Stomach (tissue), 9 donors: ENCODE data around the gene FBXL20. TPM values are rescaled to one million over a fixed set of nuclear protein-coding genes. Genes with fewer than 3 reads are reported as not detected.

ENCODE experiments used
- DNase-seq, 2 donors: peaks; one replicate each; pipeline versions ENCODE4 v3.0.0 to v3.0.0-alpha.2; 2013 to 2019
- H3K27ac ChIP-seq, 5 donors: fragments of 200-600 bp in 4 of 5; sonication (generic) in 4 of 5; one replicate each; pipeline ENCODE4 v1.5.1; 2013 to 2019; ENCODE audit warnings: mild to moderate bottlenecking in 1 of 5, moderate library complexity in 1 of 5
- H3K27me3 ChIP-seq, 3 donors: fragments of 200-600 bp; sonication (generic); one replicate each; pipeline ENCODE4 v1.5.1; 2017 to 2019; ENCODE audit warnings: mixed run types in 1 of 3
- H3K36me3 ChIP-seq, 4 donors: fragments of 200-600 bp; sonication (generic); 1 replicate in 3 of 4; 2 replicates in 1 of 4; pipeline ENCODE4 v1.5.1; 2016 to 2019
- H3K4me1 ChIP-seq, 4 donors: fragments of 200-600 bp; sonication (generic); one replicate each; pipeline ENCODE4 v1.5.1; 2016 to 2019
- H3K4me3 ChIP-seq, 4 donors: fragments of 200-600 bp; sonication (generic) in 3 of 4; one replicate each; pipeline ENCODE4 v1.5.1; 2016 to 2019; ENCODE audit warnings: mild to moderate bottlenecking in 1 of 4
- H3K9me3 ChIP-seq, 4 donors: fragments of 200-600 bp; sonication (generic); one replicate each; pipeline ENCODE4 v1.5.1; 2016 to 2019
- EP300 ChIP-seq: sonication (generic); formaldehyde crosslinking; IDR thresholded peaks from one replicate; pipeline ENCODE4 v1.6.1; 2017; ENCODE audit warnings: antibody characterized with exemption
- POLR2A ChIP-seq, 4 donors: fragments of 450-650 bp; IDR thresholded peaks; one replicate each; pipeline ENCODE4 v1.6.1; 2016; ENCODE audit warnings: antibody characterized with exemption in 4 of 4, control low read depth in 2 of 4, mild to moderate bottlenecking in 1 of 4, moderate library complexity in 1 of 4
- POLR2AphosphoS5 ChIP-seq, 3 donors: sonication (generic); formaldehyde crosslinking; IDR thresholded peaks; one replicate each; pipeline ENCODE4 v1.6.1; 2016; ENCODE audit warnings: antibody characterized with exemption in 3 of 3
- WGBS, 5 donors: extraction: QIAGEN DNeasy Blood & Tissue Kit in 3 of 5; methylation state at CpG; one replicate each; pipeline versions ENCODE4 v1.1.5 to v1.1.7; 2013 to 2018; 5-methylcytosine and 5-hydroxymethylcytosine counted together
- intact Hi-C: fragments of 100-400 bp; cut with DNase I; formaldehyde crosslinking; loops from one replicate; pipeline ENCODE4 v1.15.1; 2023; ENCODE audit warnings: low total_unique reads
- polyA plus RNA-seq, 3 donors: library from polyadenylated mRNA; stranded (reverse); fragments of 200-250 nt; gene quantifications; one replicate each; pipeline ENCODE4 v1.2.3, GENCODE V29; 2013
- total RNA-seq, 5 donors: library from RNA; depleted of rRNA; stranded (reverse); fragments of >200 nt; gene quantifications; one replicate each; pipeline versions ENCODE4 v1.1.0 to v1.2.3, GENCODE V29; 2014 to 2016
- TF ChIP-seq, protein P1 (sequence below), 7 experiments: fragments of 450-650 bp in 4 of 7; fragments of 200-600 bp in 3 of 7; sonication (generic) in 3 of 7; IDR thresholded peaks; one replicate each; pipeline ENCODE4 v1.5.1; 2016 to 2019; ENCODE audit warnings: antibody characterized with exemption in 7 of 7, control low read depth in 2 of 7, mild to moderate bottlenecking in 1 of 7
- donor health status: healthy with polysubstance abuse.
- donor health status: Bipolar disorder and iron deficiency.
- donor health status: healthy.

FBXL20 gene
- total and polyA plus RNA-seq, 8 donors = 1.5 to 18.4 (median 8.0) TPM

DNA sequence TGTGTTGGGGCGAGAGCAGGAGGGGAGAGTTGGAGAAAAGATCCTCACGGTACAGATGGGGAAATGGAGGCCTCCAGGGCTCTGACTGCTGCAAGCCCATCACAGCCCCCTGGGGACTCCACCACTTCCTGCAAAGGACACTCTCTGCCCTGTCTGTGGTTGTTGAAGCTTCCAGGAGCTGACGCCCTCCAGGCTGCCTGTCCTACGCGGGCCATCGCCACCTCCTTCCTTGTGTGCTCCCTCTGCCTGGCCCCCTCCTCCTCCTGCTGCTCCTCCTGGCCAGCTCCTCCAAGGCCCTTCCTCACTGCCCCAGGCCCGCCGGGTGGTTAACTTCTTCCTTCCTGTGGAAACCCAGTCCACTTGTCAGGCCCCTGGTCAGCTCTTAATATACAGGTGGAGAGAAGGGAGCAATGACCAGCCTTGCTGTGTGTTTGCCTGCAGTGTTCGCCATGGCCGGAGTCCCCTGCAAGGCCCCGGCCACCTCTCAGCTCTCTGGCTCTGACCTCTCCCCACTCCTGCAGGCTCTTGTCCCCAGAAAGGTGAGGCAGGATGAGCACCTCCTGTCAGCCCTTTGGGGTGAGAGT, 157.3 kb downstream of the FBXL20 start:
- Histone ChIP-seq H3K36me3 (no peaks in the 10 kb centered on the region), H3K27ac (no peak overlapping the region), H3K4me3 (no peak overlapping the region), H3K27me3 (peaks cover 0 to 44% (median 5%) of the 10 kb centered on the region in 3 donors), H3K4me1 (peaks cover 0 to 14% (median 4%) of the 10 kb centered on the region in 4 donors), H3K9me3 (no peaks in the 10 kb centered on the region)
- DNase-seq = peak in 1 of 2 donors; percentile 34
- TF ChIP-seq EP300 (no peak), POLR2AphosphoS5 (IDR thresholded peaks at IDR 0.05) (no peak), POLR2A (IDR thresholded peaks at IDR 0.05) (no peak)
- TF ChIP-seq, protein P1, sequence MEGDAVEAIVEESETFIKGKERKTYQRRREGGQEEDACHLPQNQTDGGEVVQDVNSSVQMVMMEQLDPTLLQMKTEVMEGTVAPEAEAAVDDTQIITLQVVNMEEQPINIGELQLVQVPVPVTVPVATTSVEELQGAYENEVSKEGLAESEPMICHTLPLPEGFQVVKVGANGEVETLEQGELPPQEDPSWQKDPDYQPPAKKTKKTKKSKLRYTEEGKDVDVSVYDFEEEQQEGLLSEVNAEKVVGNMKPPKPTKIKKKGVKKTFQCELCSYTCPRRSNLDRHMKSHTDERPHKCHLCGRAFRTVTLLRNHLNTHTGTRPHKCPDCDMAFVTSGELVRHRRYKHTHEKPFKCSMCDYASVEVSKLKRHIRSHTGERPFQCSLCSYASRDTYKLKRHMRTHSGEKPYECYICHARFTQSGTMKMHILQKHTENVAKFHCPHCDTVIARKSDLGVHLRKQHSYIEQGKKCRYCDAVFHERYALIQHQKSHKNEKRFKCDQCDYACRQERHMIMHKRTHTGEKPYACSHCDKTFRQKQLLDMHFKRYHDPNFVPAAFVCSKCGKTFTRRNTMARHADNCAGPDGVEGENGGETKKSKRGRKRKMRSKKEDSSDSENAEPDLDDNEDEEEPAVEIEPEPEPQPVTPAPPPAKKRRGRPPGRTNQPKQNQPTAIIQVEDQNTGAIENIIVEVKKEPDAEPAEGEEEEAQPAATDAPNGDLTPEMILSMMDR (IDR thresholded peaks at IDR 0.05) = no peak
- intact Hi-C loops = loop anchor here (5.0 kb wide), 1 partner anchor 37 kb away; no protein-coding TSS in a partner anchor
- WGBS, 5 donors = 42 to 67% (median 58%) methylated on average over 7 to 11 of the region's 11 CpGs

DNA sequence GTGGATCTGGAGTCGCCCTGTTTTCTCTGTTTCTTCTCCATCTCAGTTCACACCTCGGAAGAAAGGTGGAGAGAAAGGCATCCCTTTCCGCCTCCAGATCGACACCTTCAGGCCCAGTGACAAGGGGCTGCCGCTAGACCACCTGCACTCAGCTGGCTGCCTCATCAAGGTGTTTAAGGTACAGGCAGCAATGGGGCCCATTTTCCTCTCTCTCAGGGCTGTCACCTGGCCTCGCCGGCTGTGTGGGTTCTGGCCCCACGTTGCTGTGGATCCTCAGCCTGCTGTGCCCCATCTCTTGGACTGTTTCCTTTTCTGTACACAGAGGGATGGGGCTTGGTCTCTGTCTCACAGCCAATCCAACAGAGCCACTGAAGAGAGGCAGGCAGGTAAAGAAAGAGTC, 158.3 kb downstream of the FBXL20 start:
- no peaks in the 10 kb centered on the region for H3K9me3 ChIP-seq
- peaks cover 5 to 24% (median 13%) of the 10 kb centered on the region in 4 donors for H3K4me1 ChIP-seq
- H3K27ac ChIP-seq = no peak overlapping the region
- intact Hi-C loops = loop anchor here (5.0 kb wide), 1 partner anchor 36 kb away; no protein-coding TSS in a partner anchor
- no peak for DNase-seq
- H3K4me3 ChIP-seq = no peak overlapping the region
- 67 to 73% (median 70%) methylated on average over 8 of the region's 8 CpGs for WGBS, 5 donors
- no peaks in the 10 kb centered on the region for H3K36me3 ChIP-seq
- peaks cover 0 to 53% (median 5%) of the 10 kb centered on the region in 3 donors for H3K27me3 ChIP-seq
- TF ChIP-seq, protein P1 (IDR thresholded peaks at IDR 0.05) = no peak
- TF ChIP-seq POLR2A (IDR thresholded peaks at IDR 0.05) (no peak), POLR2AphosphoS5 (IDR thresholded peaks at IDR 0.05) (no peak), EP300 (no peak)

DNA sequence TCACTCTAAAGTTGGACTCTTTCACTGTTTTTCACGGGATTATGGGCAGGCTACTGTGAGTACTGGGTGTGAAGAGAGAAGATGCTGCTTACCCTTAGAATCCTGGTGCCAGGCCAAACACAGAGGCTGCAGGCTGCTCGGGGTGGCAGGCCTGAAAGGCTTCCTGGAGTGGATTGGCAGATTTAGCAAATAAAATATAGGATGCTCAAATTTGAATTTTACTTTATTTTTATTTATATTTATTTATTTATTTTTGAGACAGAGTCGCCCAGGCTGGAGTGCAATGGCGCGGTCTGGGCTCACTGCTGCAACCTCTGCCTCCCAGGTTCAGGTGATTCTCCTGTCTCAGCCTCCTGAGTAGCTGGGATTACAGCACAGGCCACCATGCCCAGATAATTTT, 160.8 kb downstream of the FBXL20 start:
- no peaks in the 10 kb centered on the region for H3K36me3 ChIP-seq
- H3K4me1 ChIP-seq = peaks cover 5 to 26% (median 14%) of the 10 kb centered on the region in 4 donors
- no peak overlapping the region for H3K27ac ChIP-seq
- no peak overlapping the region for H3K4me3 ChIP-seq
- peaks cover 0 to 74% (median 5%) of the 10 kb centered on the region in 3 donors for H3K27me3 ChIP-seq
- DNase-seq = no peak
- no peaks in the 10 kb centered on the region for H3K9me3 ChIP-seq
- TF ChIP-seq EP300 = no peak
- no peak for TF ChIP-seq POLR2A (IDR thresholded peaks at IDR 0.05)
- whole genome bisulfite sequencing, 5 donors = 78 to 90% (median 90%) methylated on average over 5 of the region's 5 CpGs
- intact Hi-C loops = loop anchor here (5.0 kb wide), 1 partner anchor 33 kb away; no protein-coding TSS in a partner anchor

DNA sequence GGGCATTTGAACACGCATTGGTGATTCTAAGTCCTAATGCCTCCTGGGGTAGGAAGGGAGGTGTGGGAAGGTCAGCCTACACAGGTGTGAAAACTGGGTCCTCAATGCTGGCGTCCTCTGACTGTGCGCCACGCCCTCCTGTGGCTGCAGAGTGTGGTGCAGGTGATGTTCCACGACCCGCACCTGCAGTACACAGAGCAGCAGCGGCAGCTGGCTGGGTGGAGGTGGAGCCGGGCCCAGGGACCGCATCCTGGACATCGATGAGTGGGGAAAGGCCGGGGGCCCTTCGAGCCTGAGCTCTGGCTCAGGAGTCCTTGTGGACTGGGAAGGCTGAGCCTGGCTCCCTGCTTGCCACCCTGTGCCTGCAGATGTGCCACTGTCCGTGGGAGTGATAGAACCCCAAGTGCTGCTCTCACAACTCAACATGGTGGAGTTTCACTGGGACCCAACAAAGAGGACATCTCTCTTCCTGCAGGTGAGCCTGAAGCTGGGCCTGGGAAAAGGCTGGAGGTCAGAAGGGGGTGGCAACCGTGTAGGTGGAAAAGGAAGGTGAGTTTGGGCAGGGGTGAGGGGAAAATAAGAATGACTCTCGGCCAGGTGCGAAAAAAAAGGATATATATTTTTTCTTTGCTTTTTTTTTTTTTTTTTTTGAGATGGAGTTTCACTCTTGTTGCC, 161.6 kb downstream of the FBXL20 start:
- H3K27ac ChIP-seq = no peak overlapping the region
- peaks cover 5 to 21% (median 13%) of the 10 kb centered on the region in 4 donors for H3K4me1 ChIP-seq
- no peak overlapping the region for H3K4me3 ChIP-seq
- intact Hi-C loops = loop anchor here (5.0 kb wide), 1 partner anchor 32 kb away; no protein-coding TSS in a partner anchor
- H3K36me3 ChIP-seq = no peaks in the 10 kb centered on the region
- DNase-seq = peak; percentile 78 to 86
- WGBS, 5 donors = 23 to 34% (median 29%) methylated on average over 9 to 16 of the region's 16 CpGs
- H3K9me3 ChIP-seq = no peaks in the 10 kb centered on the region
- TF ChIP-seq POLR2A (IDR thresholded peaks at IDR 0.05) (no peak), EP300 (no peak), POLR2AphosphoS5 (IDR thresholded peaks at IDR 0.05) (no peak)
- TF ChIP-seq, protein P1 (IDR thresholded peaks at IDR 0.05) = peak in 5 of 7 experiments; percentile 40 to 55 (median 44)
- H3K27me3 ChIP-seq = peaks cover 0 to 82% (median 5%) of the 10 kb centered on the region in 3 donors
